NCI-H526 (cell line): ENCODE measurements around the gene SIGLEC1.

Experiments
- DNase-seq, 2 experiments: peaks; one replicate each; lab custom pipeline; 2025; lab: John Stamatoyannopoulos, UW

SIGLEC1 gene

GRCh38 chr20:3679749-3680700 is 32.4 kb downstream of the SIGLEC1 start:
- no peak for DNase-seq

GRCh38 chr20:3678856-3679720 is 33.3 kb downstream of the SIGLEC1 start:
- no peak for DNase-seq

GRCh38 chr20:3678198-3678597 is 34.2 kb downstream of the SIGLEC1 start:
- DNase-seq, result no peak

DNA sequence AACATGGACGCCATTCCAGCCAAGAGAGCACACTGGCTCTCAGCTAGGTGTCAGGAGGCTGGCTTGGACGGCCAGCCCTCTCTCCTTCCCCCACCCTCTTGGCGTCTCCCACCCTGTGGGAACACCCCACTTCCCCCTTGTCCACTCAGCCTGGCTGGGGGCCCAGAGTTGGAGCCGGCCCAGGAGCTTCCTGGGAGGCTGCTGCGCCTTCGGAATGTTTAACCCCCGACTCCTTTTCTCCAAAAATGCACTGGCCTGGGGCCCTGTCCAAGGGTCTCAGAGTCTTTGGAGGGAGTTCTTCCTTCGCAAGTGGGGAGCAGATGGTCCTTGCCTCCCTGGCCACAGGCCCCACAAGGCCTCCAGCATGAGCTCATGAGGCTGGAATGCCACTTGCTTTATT is 34.7 kb downstream of the SIGLEC1 start:
- no peak for DNase-seq

DNA sequence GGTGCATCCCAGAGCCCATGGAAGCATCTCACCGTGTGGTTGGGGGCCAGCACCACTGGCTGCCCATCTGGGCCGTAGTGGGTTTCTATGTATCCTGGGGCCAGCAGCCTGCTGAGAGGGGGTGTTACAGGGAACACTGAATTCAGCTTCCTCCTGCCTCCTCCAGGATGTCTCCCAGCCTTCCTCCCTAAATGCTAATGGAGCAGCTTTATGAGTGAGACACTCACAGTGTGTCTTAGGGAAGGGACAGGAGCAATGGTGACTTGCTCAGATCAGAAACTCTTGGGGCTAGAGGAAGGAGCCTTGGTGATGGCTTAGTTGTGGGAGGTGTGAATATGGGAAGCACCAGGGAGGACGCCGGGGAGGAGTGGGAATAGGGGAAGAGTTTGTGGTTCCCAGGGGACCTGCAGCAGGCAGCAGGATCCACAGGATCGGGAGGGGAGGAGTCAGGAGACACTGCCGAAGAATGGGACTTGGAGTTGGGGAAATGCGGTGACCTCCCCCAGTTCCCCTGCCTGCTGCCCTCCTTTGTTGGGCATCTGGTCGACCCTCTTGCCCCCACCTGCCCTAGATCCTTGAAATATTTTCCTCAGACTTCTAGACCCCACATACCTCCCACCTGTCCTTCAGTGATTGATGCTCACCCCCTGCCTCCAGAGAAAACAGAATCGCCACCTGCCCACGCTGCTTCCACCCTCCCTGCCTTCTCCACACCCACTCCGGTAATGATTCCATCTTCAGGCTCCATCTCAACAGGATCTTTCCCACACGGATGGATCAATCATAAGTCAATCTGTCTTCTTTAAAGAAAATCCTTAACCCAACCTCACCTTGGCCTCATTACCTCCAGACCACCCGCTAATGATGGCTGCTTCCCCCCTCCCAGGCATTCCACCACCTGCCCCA is 37.2 kb downstream of the SIGLEC1 start:
- DNase-seq, result peak; percentile 44 to 78

DNA sequence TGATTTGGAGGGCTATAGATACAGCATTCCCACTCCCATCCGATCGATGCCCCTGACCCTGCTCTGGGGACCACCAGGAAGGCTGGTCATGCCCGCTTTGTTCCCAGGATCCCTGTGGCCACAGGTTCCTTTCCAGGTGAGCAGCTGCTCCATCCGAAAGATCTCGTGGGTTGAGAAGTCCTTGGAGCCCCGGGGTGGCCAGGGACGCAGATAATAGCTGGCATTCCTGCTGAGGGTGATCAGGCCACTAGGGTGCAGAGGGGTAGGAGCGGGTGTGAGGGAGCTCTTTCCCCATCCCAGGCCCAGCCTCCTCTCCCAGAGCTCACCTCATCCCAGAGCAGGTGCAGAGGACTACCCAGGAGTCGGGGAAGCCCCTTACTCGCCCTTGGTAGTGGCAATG is 38.0 kb downstream of the SIGLEC1 start:
- peak; percentile 15 to 59 for DNase-seq

- no peak for DNase-seq
Observed at GRCh38 chr20:3673221-3674070, 39.0 kb downstream of the SIGLEC1 start.

DNA sequence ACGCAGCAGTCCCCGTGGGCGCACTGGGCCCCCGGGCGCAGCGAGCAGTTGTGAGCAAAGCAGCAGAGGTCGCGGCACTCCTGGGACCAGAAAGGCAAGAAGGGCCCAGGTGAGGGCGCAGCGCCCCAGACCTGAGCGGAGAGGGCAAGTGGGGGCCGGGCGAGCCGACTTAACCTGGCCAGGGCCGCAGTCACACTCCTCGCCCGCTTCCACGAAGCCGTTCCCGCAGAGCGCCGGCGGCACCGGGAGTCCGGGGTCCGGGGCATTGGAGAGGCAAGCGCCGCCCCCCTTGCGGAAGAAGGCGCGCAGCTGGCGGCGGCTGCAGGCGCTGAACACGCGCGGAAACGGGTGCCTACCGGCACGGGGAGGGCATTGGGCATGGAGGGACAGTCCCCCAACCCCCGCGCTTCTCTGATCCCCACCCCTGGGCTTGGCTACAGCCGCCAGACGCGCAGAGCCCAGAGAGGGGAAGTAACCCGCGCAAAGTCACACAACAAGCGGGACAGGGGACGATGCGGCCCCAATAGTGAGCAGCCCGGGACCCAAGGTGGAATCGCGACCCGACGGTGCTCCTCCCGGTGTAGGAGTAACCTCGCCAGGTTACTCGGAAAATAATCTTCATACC is 39.7 kb downstream of the SIGLEC1 start:
- DNase-seq, result peak in 1 of 2 experiments; percentile 41

DNA sequence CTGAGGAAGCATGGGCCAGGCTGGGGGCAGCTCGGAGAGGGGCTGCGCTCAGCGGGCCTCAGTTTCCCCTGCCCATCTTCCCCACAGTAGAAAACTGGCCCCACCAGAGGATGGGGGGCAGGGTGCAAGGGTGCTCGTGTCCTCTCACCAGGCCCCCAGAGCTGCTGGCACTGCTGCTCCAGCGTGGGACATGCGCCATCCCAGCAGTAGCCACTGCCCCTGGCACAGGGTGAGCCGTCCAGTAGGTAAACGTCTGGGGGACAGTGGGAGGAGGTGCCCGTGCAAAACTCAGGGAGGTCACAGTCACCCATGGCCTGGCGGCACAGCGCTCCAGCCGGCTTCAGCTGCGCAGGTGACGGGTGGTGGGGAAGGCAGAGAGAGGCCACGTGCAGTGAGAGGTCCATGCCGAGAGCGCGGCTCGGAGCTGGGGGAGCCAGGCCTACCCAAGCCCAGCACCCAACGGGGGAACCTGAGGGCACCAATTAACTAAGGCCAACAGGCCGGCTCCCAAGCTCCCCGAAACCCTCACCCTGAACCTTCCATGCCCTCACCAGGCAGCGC is 40.3 kb downstream of the SIGLEC1 start:
- DNase-seq, result no peak

- DNase-seq, result no peak
Observed at GRCh38 chr20:3670945-3671344, 41.5 kb downstream of the SIGLEC1 start.

GRCh38 chr20:3670511-3670910 is 41.9 kb downstream of the SIGLEC1 start:
- DNase-seq, result no peak

GRCh38 chr20:3669710-3670367 is 42.6 kb downstream of the SIGLEC1 start:
- DNase-seq, result no peak

DNA sequence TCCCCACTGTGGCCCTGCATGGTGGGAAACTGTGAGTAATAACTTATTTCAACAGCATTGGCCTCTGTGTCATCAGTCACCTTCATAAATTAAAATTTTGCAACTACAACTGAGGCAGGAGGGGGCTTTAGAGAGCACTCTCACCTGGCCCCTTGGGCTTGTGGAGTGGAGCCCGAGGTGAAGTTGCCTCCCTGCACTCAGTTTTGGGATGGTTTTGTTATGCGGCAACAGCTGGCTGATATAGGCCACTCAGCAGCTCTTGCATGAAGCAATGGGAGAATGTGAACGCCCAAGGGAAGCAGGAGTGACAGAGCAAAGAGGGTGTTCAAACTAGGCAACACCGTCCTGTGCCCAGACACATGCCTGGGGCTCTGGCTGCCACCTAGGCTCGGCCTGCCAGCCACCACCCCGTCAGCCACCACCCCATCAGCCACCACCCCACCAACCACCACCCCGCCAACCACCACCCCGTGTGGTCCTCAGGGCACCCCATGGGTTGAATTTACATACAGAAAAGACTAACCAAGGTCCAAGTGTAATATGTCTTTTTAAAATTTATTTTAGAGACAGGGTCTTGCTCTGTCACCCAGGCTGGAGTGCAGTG is 44.9 kb downstream of the SIGLEC1 start:
- DNase-seq, result no peak

GRCh38 chr20:3663858-3664257 is 48.5 kb downstream of the SIGLEC1 start:
- no peak for DNase-seq

DNA sequence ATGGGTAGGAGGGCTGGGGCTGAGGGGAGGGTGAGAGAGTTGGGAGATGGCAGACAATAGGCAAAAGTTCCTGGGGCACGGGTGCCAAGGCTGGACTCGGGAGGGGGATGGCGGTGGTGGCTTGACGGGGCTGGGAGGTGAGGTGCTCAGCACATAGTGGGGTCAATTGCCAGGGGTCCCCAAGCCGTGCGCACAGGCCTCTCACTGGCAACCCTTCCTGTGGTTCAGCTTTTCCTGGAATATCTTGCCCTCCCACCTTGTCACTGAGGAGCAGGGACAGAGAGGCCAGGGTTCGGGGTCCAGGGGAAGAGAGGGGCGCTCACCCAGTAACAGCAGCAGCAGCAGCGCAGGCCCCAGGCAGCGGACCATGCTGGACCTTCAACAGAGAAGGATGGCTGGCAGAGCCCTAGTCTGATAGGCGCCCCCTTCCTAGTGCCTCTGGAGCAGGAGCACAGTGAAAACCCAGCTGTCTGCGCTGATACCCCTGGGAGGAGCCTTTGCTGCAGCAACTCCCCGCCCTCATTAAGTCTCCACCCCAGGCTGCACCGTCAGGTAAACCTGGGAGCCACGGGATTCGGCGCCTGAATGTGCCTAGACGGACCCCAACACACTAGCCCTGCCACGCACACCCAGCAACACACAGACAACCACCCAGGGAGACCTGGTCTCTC is 49.2 kb downstream of the SIGLEC1 start, which contains the start of gene GFRA4:
TSS of gene GFRA4 (minus strand) at position 369 of the 671 bp plus-strand sequence. CDS start at position 369, 0 bp downstream.
- DNase-seq, result no peak
